PC-3 (cell line): ENCODE results near the gene WDR62.

Experiments used
- EZH2 ChIP-seq: fragments of 300-600 bp; sonication (generic); IDR thresholded peaks from one replicate; pipeline ENCODE4 v1.6.1; 2017; ENCODE audit warnings: antibody characterized with exemption, mild to moderate bottlenecking, low read length; ENCODE audit not compliant: unreplicated experiment
- TF ChIP-seq, protein P1 (sequence below): fragments of 300-600 bp; sonication (generic); conservative IDR thresholded peaks from 2 replicates; pipeline ENCODE4 v1.5.1; 2017; ENCODE audit warnings: antibody characterized with exemption, low read depth, mild to moderate bottlenecking, low read length

DNA sequence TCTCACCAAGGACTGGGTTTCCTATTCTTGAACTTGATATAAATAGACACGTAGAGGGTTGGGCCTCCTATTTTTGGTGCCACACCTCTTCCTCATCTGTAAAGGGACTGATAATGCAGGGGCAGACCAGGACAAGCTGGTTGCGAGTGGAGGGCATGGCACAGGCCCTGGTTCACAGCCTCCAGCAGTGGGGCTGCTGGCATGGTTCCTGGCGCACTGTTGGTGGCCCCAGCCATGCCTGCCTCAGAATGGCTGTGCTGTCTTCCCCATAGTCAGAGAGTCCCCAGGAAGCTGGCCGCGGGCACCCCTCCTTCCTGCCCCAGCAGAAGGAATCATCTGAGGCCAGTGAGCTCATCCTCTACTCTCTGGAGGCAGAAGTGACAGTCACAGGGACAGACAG, 45.8 kb downstream of the WDR62 start:
- TF ChIP-seq, protein P1, sequence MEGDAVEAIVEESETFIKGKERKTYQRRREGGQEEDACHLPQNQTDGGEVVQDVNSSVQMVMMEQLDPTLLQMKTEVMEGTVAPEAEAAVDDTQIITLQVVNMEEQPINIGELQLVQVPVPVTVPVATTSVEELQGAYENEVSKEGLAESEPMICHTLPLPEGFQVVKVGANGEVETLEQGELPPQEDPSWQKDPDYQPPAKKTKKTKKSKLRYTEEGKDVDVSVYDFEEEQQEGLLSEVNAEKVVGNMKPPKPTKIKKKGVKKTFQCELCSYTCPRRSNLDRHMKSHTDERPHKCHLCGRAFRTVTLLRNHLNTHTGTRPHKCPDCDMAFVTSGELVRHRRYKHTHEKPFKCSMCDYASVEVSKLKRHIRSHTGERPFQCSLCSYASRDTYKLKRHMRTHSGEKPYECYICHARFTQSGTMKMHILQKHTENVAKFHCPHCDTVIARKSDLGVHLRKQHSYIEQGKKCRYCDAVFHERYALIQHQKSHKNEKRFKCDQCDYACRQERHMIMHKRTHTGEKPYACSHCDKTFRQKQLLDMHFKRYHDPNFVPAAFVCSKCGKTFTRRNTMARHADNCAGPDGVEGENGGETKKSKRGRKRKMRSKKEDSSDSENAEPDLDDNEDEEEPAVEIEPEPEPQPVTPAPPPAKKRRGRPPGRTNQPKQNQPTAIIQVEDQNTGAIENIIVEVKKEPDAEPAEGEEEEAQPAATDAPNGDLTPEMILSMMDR, result no peak
- TF ChIP-seq EZH2, result no peak
